Uterus (tissue), 2 donors: Measurements from ENCODE around the gene PSMD7.
"Not testable (repeated sequence)": the region's sequence is repeated elsewhere in the genome, so short reads cannot be mapped to it uniquely, and the experiment has no call there.

Experiments used
- CTCF ChIP-seq, 4 experiments: fragments of 200-600 bp in 2 of 4; fragments of 450-650 bp in 2 of 4; sonication (generic) in 2 of 4; IDR thresholded peaks; one replicate each; pipeline ENCODE4 v1.5.1; 2016 to 2019; ENCODE audit warnings: antibody characterized with exemption in 4 of 4, mild to moderate bottlenecking in 2 of 4, moderate library complexity in 1 of 4
- POLR2A ChIP-seq, 2 donors: fragments of 450-650 bp; IDR thresholded peaks; one replicate each; pipeline ENCODE4 v1.6.1; 2016; ENCODE audit warnings: antibody characterized with exemption in 2 of 2, mild to moderate bottlenecking in 1 of 2, moderate library complexity in 1 of 2

GRCh38 chr16:74328346-74328745, 31.7 kb downstream of the PSMD7 start:
- not testable (repeated sequence) for TF ChIP-seq CTCF, POLR2A (IDR thresholded peaks at IDR 0.05)
